Fibroblast of lung (primary cell): Measurements from ENCODE around the gene TRIP12. TPM values are rescaled to one million over a fixed set of nuclear protein-coding genes. Genes with fewer than 3 reads are reported as not detected.

ENCODE experiments used
- DNase-seq, 2 donors: peaks; one replicate each; pipeline versions ENCODE4 v3.0.0 to v3.0.0-alpha.2; 2010; ENCODE audit warnings: low read depth in 2 of 2
- H2AFZ ChIP-seq: 2 replicates; pipeline ENCODE4 v1.5.1; 2012; ENCODE audit warnings: low read length, control low read depth, inconsistent platforms
- H3K27ac ChIP-seq: 2 replicates; pipeline ENCODE4 v1.5.1; 2011; ENCODE audit warnings: low read length, control low read depth; ENCODE audit not compliant: insufficient read depth
- H3K27me3 ChIP-seq: 2 replicates; pipeline ENCODE4 v1.5.1; 2011; ENCODE audit warnings: mild to moderate bottlenecking, low read length; ENCODE audit not compliant: control insufficient read depth, insufficient read depth
- H3K36me3 ChIP-seq: 2 replicates; pipeline ENCODE4 v1.5.1; 2011; ENCODE audit warnings: low read length; ENCODE audit not compliant: control insufficient read depth, insufficient read depth
- H3K4me1 ChIP-seq: 2 replicates; pipeline ENCODE4 v1.5.1; 2011; ENCODE audit warnings: low read length; ENCODE audit not compliant: control insufficient read depth, insufficient read depth; ENCODE audit errors: extremely low read depth
- H3K4me2 ChIP-seq: 2 replicates; pipeline ENCODE4 v1.5.1; 2011; ENCODE audit warnings: low read length, control low read depth; ENCODE audit not compliant: insufficient read depth; ENCODE audit errors: extremely low read depth
- H3K4me3 ChIP-seq, 4 experiments: fragments of 200-600 bp in 1 of 4; sonication (generic) in 1 of 4; replicated peaks in 1 of 4; 2 replicates each; pipeline ENCODE4 v1.5.1; 2011 to 2016; ENCODE audit warnings: low read length in 4 of 4, low read depth in 3 of 4, mild to moderate bottlenecking in 3 of 4, control low read depth in 2 of 4, inconsistent platforms in 1 of 4, mixed read lengths in 1 of 4; ENCODE audit not compliant: insufficient read depth in 1 of 4; ENCODE audit errors: control extremely low read depth in 1 of 4
- H3K79me2 ChIP-seq: 2 replicates; pipeline ENCODE4 v1.5.1; 2012; ENCODE audit warnings: mild to moderate bottlenecking, low read length, inconsistent platforms; ENCODE audit not compliant: control insufficient read depth, insufficient read depth
- H3K9ac ChIP-seq: 2 replicates; pipeline ENCODE4 v1.5.1; 2011; ENCODE audit warnings: mild to moderate bottlenecking, low read length, control low read depth; ENCODE audit not compliant: insufficient read depth
- H3K9me3 ChIP-seq: 2 replicates; pipeline ENCODE4 v1.5.1; 2012; ENCODE audit warnings: low read depth, low read length; ENCODE audit not compliant: control insufficient read depth, insufficient read depth
- H4K20me1 ChIP-seq: 2 replicates; pipeline ENCODE4 v1.5.1; 2011; ENCODE audit warnings: low read length; ENCODE audit not compliant: control insufficient read depth, insufficient read depth; ENCODE audit errors: extremely low read depth
- EZH2 ChIP-seq: IDR thresholded peaks from 2 replicates; pipeline ENCODE4 v1.5.1; 2012; ENCODE audit warnings: low read length, control low read depth, mild to moderate bottlenecking; ENCODE audit errors: missing control alignments
- polyA plus RNA-seq, 2 donors: library from polyadenylated mRNA; depleted of rRNA in 1 of 2; stranded (reverse) in 1 of 2; unstranded in 1 of 2; fragments of >200 nt; gene quantifications; 2 replicates each; pipeline ENCODE4 v1.2.1, GENCODE V29; 2011 to 2012; ENCODE audit warnings: missing spikeins in 1 of 2
- total RNA-seq: library from RNA; depleted of rRNA; stranded (reverse); fragments of >200 nt; gene quantifications from 2 replicates; pipeline ENCODE4 v1.2.1, GENCODE V29; 2014
- TF ChIP-seq, protein P1 (sequence below), 2 donors: IDR thresholded peaks in 1 of 2; conservative IDR thresholded peaks in 1 of 2; 1 replicate in 1 of 2; 2 replicates in 1 of 2; pipeline ENCODE4 v1.5.1; 2011 to 2012; ENCODE audit warnings: low read length in 2 of 2, control low read depth in 1 of 2, inconsistent platforms in 1 of 2, low read depth in 1 of 2, mild to moderate bottlenecking in 1 of 2

Gene TRIP12
- total and polyA plus RNA-seq, 2 donors (not counting 1 experiment from before 2014, with no cell fraction given): 122 to 277 TPM

DNA sequence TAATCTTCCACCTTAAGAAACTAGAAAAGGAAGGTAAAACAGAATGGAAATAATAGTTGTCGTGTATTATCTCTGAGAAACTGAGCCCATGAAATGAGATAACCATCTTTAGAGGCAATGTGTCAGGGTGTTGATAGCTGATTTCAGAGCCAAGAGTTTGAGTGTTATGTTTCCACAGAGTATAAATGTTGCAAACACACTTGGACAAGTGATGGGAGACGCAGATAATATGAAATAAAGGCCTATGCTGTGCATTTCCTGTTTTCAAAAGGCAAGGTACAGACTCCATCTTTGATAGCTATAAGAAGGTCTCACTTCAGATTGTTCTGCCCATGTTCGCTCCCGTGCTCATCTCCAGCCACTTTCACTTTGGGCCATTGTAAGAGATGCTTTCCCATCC lies 181.5 kb downstream of the TRIP12 start:
- Histone ChIP-seq H4K20me1 (no peaks in the 10 kb centered on the region), H3K27ac (no peak overlapping the region), H3K36me3 (no peaks in the 10 kb centered on the region), H3K9me3 (no peaks in the 10 kb centered on the region), H3K79me2 (no peaks in the 10 kb centered on the region), H3K9ac (no peak overlapping the region), H3K4me1 (no peaks in the 10 kb centered on the region), H2AFZ (no peak overlapping the region), H3K4me3 (no peak overlapping the region), H3K27me3 (no peaks in the 10 kb centered on the region), H3K4me2 (no peak overlapping the region)
- TF ChIP-seq, protein P1, sequence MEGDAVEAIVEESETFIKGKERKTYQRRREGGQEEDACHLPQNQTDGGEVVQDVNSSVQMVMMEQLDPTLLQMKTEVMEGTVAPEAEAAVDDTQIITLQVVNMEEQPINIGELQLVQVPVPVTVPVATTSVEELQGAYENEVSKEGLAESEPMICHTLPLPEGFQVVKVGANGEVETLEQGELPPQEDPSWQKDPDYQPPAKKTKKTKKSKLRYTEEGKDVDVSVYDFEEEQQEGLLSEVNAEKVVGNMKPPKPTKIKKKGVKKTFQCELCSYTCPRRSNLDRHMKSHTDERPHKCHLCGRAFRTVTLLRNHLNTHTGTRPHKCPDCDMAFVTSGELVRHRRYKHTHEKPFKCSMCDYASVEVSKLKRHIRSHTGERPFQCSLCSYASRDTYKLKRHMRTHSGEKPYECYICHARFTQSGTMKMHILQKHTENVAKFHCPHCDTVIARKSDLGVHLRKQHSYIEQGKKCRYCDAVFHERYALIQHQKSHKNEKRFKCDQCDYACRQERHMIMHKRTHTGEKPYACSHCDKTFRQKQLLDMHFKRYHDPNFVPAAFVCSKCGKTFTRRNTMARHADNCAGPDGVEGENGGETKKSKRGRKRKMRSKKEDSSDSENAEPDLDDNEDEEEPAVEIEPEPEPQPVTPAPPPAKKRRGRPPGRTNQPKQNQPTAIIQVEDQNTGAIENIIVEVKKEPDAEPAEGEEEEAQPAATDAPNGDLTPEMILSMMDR (conservative IDR thresholded peaks at IDR 0.05 in 1 of 2, IDR thresholded peaks at IDR 0.05 in 1 of 2; ENCODE audit: low read depth in 1 of 2, low read length in 2 of 2): no peak
- no peak for TF ChIP-seq EZH2
- DNase-seq: no peak

DNA sequence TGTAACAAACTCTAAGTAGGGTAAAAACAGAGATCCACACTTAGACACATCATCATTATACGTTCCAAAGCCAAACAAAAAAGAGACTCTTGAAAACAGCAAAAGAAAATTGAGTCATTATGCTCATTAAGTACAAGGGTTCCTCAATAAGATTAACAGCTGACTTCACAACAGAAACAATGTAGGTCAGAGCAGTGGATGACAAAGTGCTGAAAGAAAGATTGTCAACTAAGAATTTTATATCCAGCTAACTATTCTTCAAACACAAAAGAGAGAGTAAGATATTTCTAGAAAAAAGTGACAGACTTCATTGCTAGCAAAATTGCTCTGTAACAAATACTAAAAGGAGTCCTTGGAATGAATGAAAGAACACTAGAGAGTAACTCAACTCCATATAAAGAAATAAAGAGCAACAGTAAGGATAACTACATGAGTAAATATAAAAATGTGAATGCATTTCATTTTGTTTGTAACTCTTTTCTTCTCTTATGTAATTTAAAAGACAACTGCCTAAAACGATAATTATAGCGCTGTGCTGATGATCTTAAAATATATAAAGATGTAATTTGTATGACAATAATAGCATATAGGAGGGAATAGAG lies 183.7 kb downstream of the TRIP12 start:
- Histone ChIP-seq H3K4me3 (no peak overlapping the region), H3K9ac (no peak overlapping the region), H2AFZ (no peak overlapping the region), H3K79me2 (no peaks in the 10 kb centered on the region), H3K9me3 (no peaks in the 10 kb centered on the region), H3K27ac (no peak overlapping the region), H3K36me3 (no peaks in the 10 kb centered on the region), H3K4me2 (no peak overlapping the region), H3K27me3 (no peaks in the 10 kb centered on the region), H3K4me1 (no peaks in the 10 kb centered on the region), H4K20me1 (no peaks in the 10 kb centered on the region)
- DNase-seq: no peak
- no peak for TF ChIP-seq EZH2

DNA sequence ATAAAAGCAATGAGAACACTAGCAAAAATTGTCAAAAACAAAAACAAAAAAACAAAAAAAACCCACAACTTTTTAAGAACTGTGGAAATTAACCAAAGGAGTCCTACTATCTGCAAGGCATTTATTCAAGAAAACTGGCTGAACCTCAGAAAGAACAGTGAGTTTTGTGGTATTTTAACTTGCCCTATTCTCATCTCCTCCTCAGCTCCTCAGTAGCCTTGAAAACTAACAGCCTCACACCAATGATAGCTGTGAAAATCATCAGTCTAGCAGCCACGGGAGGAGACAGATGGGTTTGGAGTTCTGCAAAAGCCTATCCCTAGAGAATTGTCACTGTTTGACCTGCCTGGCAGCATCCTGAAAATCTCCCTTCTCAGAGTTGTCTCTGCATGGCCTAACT lies 187.4 kb downstream of the TRIP12 start:
- H3K36me3 ChIP-seq: no peaks in the 10 kb centered on the region
- H3K9me3 ChIP-seq: no peaks in the 10 kb centered on the region
- DNase-seq: no peak
- H3K9ac ChIP-seq: no peak overlapping the region
- H4K20me1 ChIP-seq: no peaks in the 10 kb centered on the region
- H3K4me1 ChIP-seq: no peaks in the 10 kb centered on the region
- no peak overlapping the region for H3K4me2 ChIP-seq
- no peaks in the 10 kb centered on the region for H3K79me2 ChIP-seq
- H3K27me3 ChIP-seq: no peaks in the 10 kb centered on the region
- no peak overlapping the region for H3K4me3 ChIP-seq
- no peak overlapping the region for H2AFZ ChIP-seq
- no peak overlapping the region for H3K27ac ChIP-seq
- TF ChIP-seq, protein P1 (conservative IDR thresholded peaks at IDR 0.05 in 1 of 2, IDR thresholded peaks at IDR 0.05 in 1 of 2; ENCODE audit: low read depth in 1 of 2, low read length in 2 of 2): no peak
- no peak for TF ChIP-seq EZH2
